Esophagus muscularis mucosa (tissue), 4 donors: ENCODE data around the gene PRR5L. TPM values are rescaled to one million over a fixed set of nuclear protein-coding genes. Genes with fewer than 3 reads are reported as not detected.

Experiments
- DNase-seq: peaks from one replicate; pipeline ENCODE4 v3.0.0-alpha.2; 2017; ENCODE audit errors: extremely low spot score
- H3K27ac ChIP-seq, 4 donors: fragments of 200-600 bp; sonication (generic); replicated peaks in 1 of 4; 1 replicate in 3 of 4; 2 replicates in 1 of 4; pipeline ENCODE4 v1.5.1; 2016 to 2019; ENCODE audit warnings: mild to moderate bottlenecking in 1 of 4
- H3K27me3 ChIP-seq, 4 donors: fragments of 200-600 bp; sonication (generic); one replicate each; pipeline versions ENCODE4 v1.5.1 to v1.6.0; 2016 to 2019
- H3K36me3 ChIP-seq, 4 donors: fragments of 200-600 bp; sonication (generic); one replicate each; pipeline ENCODE4 v1.5.1; 2016 to 2019
- H3K4me1 ChIP-seq, 4 donors: fragments of 200-600 bp; sonication (generic); one replicate each; pipeline ENCODE4 v1.5.1; 2016 to 2019
- H3K4me3 ChIP-seq, 4 donors: fragments of 200-600 bp; sonication (generic); 1 replicate in 2 of 4; 2 replicates in 2 of 4; pipeline ENCODE4 v1.5.1; 2016 to 2019; ENCODE audit warnings: mild to moderate bottlenecking in 4 of 4, moderate library complexity in 1 of 4
- H3K9me3 ChIP-seq, 4 donors: fragments of 200-600 bp; sonication (generic); 1 replicate in 3 of 4; 2 replicates in 1 of 4; pipeline ENCODE4 v1.5.1; 2016 to 2019
- EP300 ChIP-seq: sonication (generic); formaldehyde crosslinking; IDR thresholded peaks from one replicate; pipeline ENCODE4 v1.6.1; 2017; ENCODE audit warnings: antibody characterized with exemption
- POLR2A ChIP-seq: fragments of 450-650 bp; IDR thresholded peaks from one replicate; pipeline ENCODE4 v1.6.1; 2017; ENCODE audit warnings: antibody characterized with exemption, moderate library complexity, mild to moderate bottlenecking, low read depth
- POLR2AphosphoS5 ChIP-seq, 2 donors: sonication (generic); formaldehyde crosslinking; IDR thresholded peaks; one replicate each; pipeline ENCODE4 v1.6.1; 2017; ENCODE audit warnings: antibody characterized with exemption in 2 of 2
- whole genome bisulfite sequencing: methylation state at CpG from one replicate; pipeline ENCODE4 v1.1.5; 2018; 5-methylcytosine and 5-hydroxymethylcytosine counted together
- intact Hi-C: fragments of 100-400 bp; cut with DNase I; formaldehyde crosslinking; loops from one replicate; pipeline ENCODE4 v1.15.1; 2023
- total RNA-seq, 4 donors: library from RNA; depleted of rRNA; stranded (reverse); fragments of >200 nt; gene quantifications; one replicate each; pipeline versions ENCODE4 v1.1.0 to v1.2.1, GENCODE V29; 2016
- TF ChIP-seq, protein P1 (sequence below), 3 experiments: fragments of 200-600 bp in 2 of 3; fragments of 450-650 bp in 1 of 3; sonication (generic) in 2 of 3; IDR thresholded peaks; one replicate each; pipeline ENCODE4 v1.5.1; 2017 to 2019; ENCODE audit warnings: antibody characterized with exemption in 3 of 3, mild to moderate bottlenecking in 2 of 3, moderate library complexity in 1 of 3

PRR5L gene
- total RNA-seq, 4 donors from 2014 or later = 1.7 to 9.6 (median 3.1) TPM

DNA sequence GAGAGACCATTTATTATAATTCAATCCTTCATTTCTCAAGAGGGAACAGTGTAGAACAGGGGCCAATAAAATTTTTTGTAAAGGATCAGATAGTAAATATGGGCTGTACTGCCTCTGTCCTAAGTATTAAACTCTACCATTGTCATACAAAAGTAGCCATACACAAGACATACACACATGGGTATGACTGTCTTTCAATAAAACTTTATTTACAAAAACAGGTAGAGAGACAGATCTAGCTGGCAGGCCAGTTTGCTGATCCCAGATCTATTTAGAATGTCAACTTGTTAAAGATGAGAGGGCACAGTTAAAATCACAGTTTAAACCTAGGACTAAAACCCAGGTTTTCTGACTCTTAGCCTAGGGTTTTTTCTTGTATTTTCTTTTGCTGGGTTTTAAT lies 197.2 kb downstream of the PRR5L start:
- peaks cover 53 to 96% (median 81%) of the 10 kb centered on the region in 4 donors for H3K36me3 ChIP-seq
- peaks cover 0 to 3% (median under 1%) of the 10 kb centered on the region in 4 donors for H3K4me1 ChIP-seq
- no peak for DNase-seq
- H3K27ac ChIP-seq = no peak overlapping the region
- H3K27me3 ChIP-seq = no peaks in the 10 kb centered on the region
- no peaks in the 10 kb centered on the region for H3K9me3 ChIP-seq
- intact Hi-C loops = loop anchor here (10.0 kb wide), 1 partner anchor 879 kb away; the partner anchor contains the start of gene FJX1
- TF ChIP-seq, protein P1, sequence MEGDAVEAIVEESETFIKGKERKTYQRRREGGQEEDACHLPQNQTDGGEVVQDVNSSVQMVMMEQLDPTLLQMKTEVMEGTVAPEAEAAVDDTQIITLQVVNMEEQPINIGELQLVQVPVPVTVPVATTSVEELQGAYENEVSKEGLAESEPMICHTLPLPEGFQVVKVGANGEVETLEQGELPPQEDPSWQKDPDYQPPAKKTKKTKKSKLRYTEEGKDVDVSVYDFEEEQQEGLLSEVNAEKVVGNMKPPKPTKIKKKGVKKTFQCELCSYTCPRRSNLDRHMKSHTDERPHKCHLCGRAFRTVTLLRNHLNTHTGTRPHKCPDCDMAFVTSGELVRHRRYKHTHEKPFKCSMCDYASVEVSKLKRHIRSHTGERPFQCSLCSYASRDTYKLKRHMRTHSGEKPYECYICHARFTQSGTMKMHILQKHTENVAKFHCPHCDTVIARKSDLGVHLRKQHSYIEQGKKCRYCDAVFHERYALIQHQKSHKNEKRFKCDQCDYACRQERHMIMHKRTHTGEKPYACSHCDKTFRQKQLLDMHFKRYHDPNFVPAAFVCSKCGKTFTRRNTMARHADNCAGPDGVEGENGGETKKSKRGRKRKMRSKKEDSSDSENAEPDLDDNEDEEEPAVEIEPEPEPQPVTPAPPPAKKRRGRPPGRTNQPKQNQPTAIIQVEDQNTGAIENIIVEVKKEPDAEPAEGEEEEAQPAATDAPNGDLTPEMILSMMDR (IDR thresholded peaks at IDR 0.05) = no peak
- TF ChIP-seq POLR2AphosphoS5 (IDR thresholded peaks at IDR 0.05) = no peak
- TF ChIP-seq EP300 = no peak
- TF ChIP-seq POLR2A = no peak
- H3K4me3 ChIP-seq = no peak overlapping the region

DNA sequence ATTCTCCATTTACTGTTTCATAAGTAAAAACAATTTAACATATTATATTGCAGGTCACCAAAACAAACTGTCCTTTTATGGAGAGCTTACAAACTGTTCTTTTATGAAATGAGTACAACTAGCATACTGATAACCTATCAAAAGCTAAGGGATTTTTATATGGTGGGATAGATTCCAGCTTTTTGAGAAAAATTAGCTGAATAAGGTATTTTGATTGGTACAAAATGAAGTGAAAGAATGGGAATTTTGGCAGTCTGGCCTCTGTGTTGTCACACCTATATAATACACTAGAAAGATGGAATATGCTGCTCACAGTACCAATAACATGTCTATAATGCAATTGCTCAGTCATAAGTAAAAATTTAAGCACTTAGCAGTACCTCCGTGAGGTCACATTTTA lies 202.6 kb downstream of the PRR5L start:
- Histone ChIP-seq H3K9me3 (no peaks in the 10 kb centered on the region), H3K36me3 (peaks cover 47 to 76% (median 60%) of the 10 kb centered on the region in 4 donors), H3K4me1 (peaks cover 0 to 32% (median 13%) of the 10 kb centered on the region in 4 donors), H3K27me3 (no peaks in the 10 kb centered on the region), H3K4me3 (no peak overlapping the region), H3K27ac (no peak overlapping the region)
- no peak for DNase-seq
- intact Hi-C loops = loop anchor here (10.0 kb wide), 1 partner anchor 884 kb away; the partner anchor contains the start of gene FJX1
- WGBS = 78% methylated on average over 1 of the region's 1 CpG
- TF ChIP-seq EP300 (no peak), POLR2AphosphoS5 (IDR thresholded peaks at IDR 0.05) (no peak), POLR2A (no peak)
- TF ChIP-seq, protein P1 (IDR thresholded peaks at IDR 0.05) = no peak

GRCh38 chr11:36499315-36499714 lies 203.2 kb downstream of the PRR5L start:
- intact Hi-C loops = loop anchor here (10.0 kb wide), 1 partner anchor 885 kb away; the partner anchor contains the start of gene FJX1
- H3K9me3 ChIP-seq = no peaks in the 10 kb centered on the region
- H3K36me3 ChIP-seq = peaks cover 42 to 70% (median 54%) of the 10 kb centered on the region in 4 donors
- H3K4me1 ChIP-seq = peaks cover 0 to 32% (median 13%) of the 10 kb centered on the region in 4 donors
- no peak overlapping the region for H3K4me3 ChIP-seq
- WGBS = 91% methylated on average over 4 of the region's 4 CpGs
- DNase-seq = no peak
- no peak for TF ChIP-seq POLR2AphosphoS5 (IDR thresholded peaks at IDR 0.05)
- no peak for TF ChIP-seq POLR2A
- no peak for TF ChIP-seq EP300
- TF ChIP-seq, protein P1 (IDR thresholded peaks at IDR 0.05) = no peak
- no peaks in the 10 kb centered on the region for H3K27me3 ChIP-seq
- H3K27ac ChIP-seq = no peak overlapping the region

- intact Hi-C loops = no loop called here
- Histone ChIP-seq H3K36me3 (peaks cover 36 to 60% (median 47%) of the 10 kb centered on the region in 4 donors), H3K27ac (no peak overlapping the region), H3K4me3 (no peak overlapping the region), H3K4me1 (peaks cover 0 to 32% (median 15%) of the 10 kb centered on the region in 4 donors), H3K27me3 (no peaks in the 10 kb centered on the region), H3K9me3 (no peaks in the 10 kb centered on the region)
- no peak for TF ChIP-seq POLR2AphosphoS5 (IDR thresholded peaks at IDR 0.05)
- TF ChIP-seq POLR2A = no peak
- TF ChIP-seq, protein P1 (IDR thresholded peaks at IDR 0.05) = no peak
- no peak for TF ChIP-seq EP300
- DNase-seq = no peak
- 40% methylated on average over 1 of the region's 1 CpG for WGBS
These were observed 204.2 kb downstream of the PRR5L start for GRCh38 chr11:36500315-36500721.

- DNase-seq = no peak
- peaks cover 8 to 32% (median 20%) of the 10 kb centered on the region in 4 donors for H3K4me1 ChIP-seq
- no peak for TF ChIP-seq POLR2AphosphoS5 (IDR thresholded peaks at IDR 0.05)
- TF ChIP-seq, protein P1 (IDR thresholded peaks at IDR 0.05) = no peak
- intact Hi-C loops = no loop called here
- no peaks in the 10 kb centered on the region for H3K27me3 ChIP-seq
- H3K4me3 ChIP-seq = no peak overlapping the region
- peaks cover 27 to 51% (median 38%) of the 10 kb centered on the region in 4 donors for H3K36me3 ChIP-seq
- 89% methylated on average over 5 of the region's 5 CpGs for WGBS
- no peaks in the 10 kb centered on the region for H3K9me3 ChIP-seq
- no peak overlapping the region for H3K27ac ChIP-seq
These were observed 205.1 kb downstream of the PRR5L start for GRCh38 chr11:36501236-36501635.
